GM18507 (cell line): ENCODE results near the gene TEPSIN.
A peak's percentile ranks its signal among the peaks of the same experiment; 100 is the strongest.

Experiments
- DNase-seq: peaks from one replicate; pipeline ENCODE4 v3.0.0; 2011; ENCODE audit warnings: low read depth; ENCODE audit not compliant: insufficient read length; ENCODE audit errors: extremely low spot score
- FAIRE-seq: peaks from 2 replicates; lab custom pipeline; 2011; peaks lifted over from hg19 to GRCh38; lab: Jason Lieb, UNC

TEPSIN gene

GRCh38 chr17:81239714-81240555 is 1.1 kb upstream of the TEPSIN start:
- FAIRE-seq (peak; percentile 90), DNase-seq (no peak)

- FAIRE-seq (no peak), DNase-seq (no peak)
Measured at GRCh38 chr17:81238490-81238814, 403 bp downstream of the TEPSIN start.

- no peak for FAIRE-seq
- DNase-seq, result no peak
Measured at GRCh38 chr17:81237591-81238489, 1.0 kb downstream of the TEPSIN start.

GRCh38 chr17:81236784-81237183 is 2.1 kb downstream of the TEPSIN start:
- FAIRE-seq (no peak), DNase-seq (no peak)

- no peak for DNase-seq
- FAIRE-seq, result no peak
Measured at GRCh38 chr17:81235822-81236740, 2.8 kb downstream of the TEPSIN start.

- FAIRE-seq (no peak), DNase-seq (no peak)
Measured at GRCh38 chr17:81234940-81235821, 3.7 kb downstream of the TEPSIN start.

GRCh38 chr17:81234506-81234855 is 4.4 kb downstream of the TEPSIN start:
- FAIRE-seq, result no peak

GRCh38 chr17:81233811-81234505 is 4.9 kb downstream of the TEPSIN start:
- no peak for FAIRE-seq
- DNase-seq, result no peak

More at GRCh38 chr17:81234506-81234855, 4.4 kb downstream of the TEPSIN start:
- DNase-seq, result no peak

GRCh38 chr17:81233316-81233715 is 5.5 kb downstream of the TEPSIN start:
- FAIRE-seq, result no peak
- no peak for DNase-seq

- no peak for FAIRE-seq
- no peak for DNase-seq
Measured at GRCh38 chr17:81232616-81233241, 6.1 kb downstream of the TEPSIN start.

- DNase-seq (no peak), FAIRE-seq (no peak)
Measured at GRCh38 chr17:81231766-81232581, 6.9 kb downstream of the TEPSIN start.

- DNase-seq (no peak), FAIRE-seq (no peak)
Measured at GRCh38 chr17:81231121-81231645, 7.7 kb downstream of the TEPSIN start.

- DNase-seq, result no peak
- FAIRE-seq, result no peak
Measured at GRCh38 chr17:81230043-81230820, 8.6 kb downstream of the TEPSIN start.

- FAIRE-seq, result no peak
- no peak for DNase-seq
Measured at GRCh38 chr17:81229666-81229920, 9.3 kb downstream of the TEPSIN start.

- DNase-seq (no peak), FAIRE-seq (no peak)
Measured at GRCh38 chr17:81228834-81229665, 9.8 kb downstream of the TEPSIN start.
